Measurements from ENCODE around the gene HDHD5. TPM values are rescaled to one million over a fixed set of nuclear protein-coding genes. Genes with fewer than 3 reads are reported as not detected.
"Not testable (repeated sequence)": the region's sequence is repeated elsewhere in the genome, so short reads cannot be mapped to it uniquely, and the experiment has no call there.

Gene HDHD5
- total RNA-seq, 1 experiment from 2014 or later, result 51.8 TPM

GRCh38 chr22:17155941-17156340 is 3.1 kb downstream of the HDHD5 start:
- ChIA-PET POLR2A (no interaction called here), CTCF (interaction anchor here (0.7 kb wide), 1 partner anchor 16 kb away, joined by 3 read pairs; no protein-coding TSS in a partner anchor)
- no peaks in the 10 kb centered on the region for H3K9me3 Mint-ChIP-seq (ENCODE audit: unreplicated experiment)
- intact Hi-C loops (cut with micrococcal nuclease), result no loop called here
- H3K27me3 Mint-ChIP-seq (ENCODE audit: insufficient read depth, unreplicated experiment), result no peaks in the 10 kb centered on the region
- BruUV-seq (replicated peaks), result no TSS peak
- H3K4me1 Mint-ChIP-seq (ENCODE audit: insufficient read depth, unreplicated experiment), result peaks cover 25% of the 10 kb centered on the region
- no peak for DNase-seq (ENCODE audit: unreplicated experiment)
- TF ChIP-seq, protein P1, sequence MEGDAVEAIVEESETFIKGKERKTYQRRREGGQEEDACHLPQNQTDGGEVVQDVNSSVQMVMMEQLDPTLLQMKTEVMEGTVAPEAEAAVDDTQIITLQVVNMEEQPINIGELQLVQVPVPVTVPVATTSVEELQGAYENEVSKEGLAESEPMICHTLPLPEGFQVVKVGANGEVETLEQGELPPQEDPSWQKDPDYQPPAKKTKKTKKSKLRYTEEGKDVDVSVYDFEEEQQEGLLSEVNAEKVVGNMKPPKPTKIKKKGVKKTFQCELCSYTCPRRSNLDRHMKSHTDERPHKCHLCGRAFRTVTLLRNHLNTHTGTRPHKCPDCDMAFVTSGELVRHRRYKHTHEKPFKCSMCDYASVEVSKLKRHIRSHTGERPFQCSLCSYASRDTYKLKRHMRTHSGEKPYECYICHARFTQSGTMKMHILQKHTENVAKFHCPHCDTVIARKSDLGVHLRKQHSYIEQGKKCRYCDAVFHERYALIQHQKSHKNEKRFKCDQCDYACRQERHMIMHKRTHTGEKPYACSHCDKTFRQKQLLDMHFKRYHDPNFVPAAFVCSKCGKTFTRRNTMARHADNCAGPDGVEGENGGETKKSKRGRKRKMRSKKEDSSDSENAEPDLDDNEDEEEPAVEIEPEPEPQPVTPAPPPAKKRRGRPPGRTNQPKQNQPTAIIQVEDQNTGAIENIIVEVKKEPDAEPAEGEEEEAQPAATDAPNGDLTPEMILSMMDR (IDR thresholded peaks at IDR 0.05; ENCODE audit: unreplicated experiment), result no peak
- H3K27ac Mint-ChIP-seq (ENCODE audit: low read depth, unreplicated experiment), result no peak overlapping the region
- peak overlapping the region; percentile 29 for H3K4me3 Mint-ChIP-seq (ENCODE audit: unreplicated experiment)
- peaks cover 13% of the 10 kb centered on the region for H3K36me3 Mint-ChIP-seq (ENCODE audit: insufficient read depth, unreplicated experiment)

GRCh38 chr22:17152971-17153370 is 6.1 kb downstream of the HDHD5 start:
- no peak for DNase-seq (ENCODE audit: unreplicated experiment)
- Mint-ChIP-seq H3K27me3 (ENCODE audit: insufficient read depth, unreplicated experiment) (no peaks in the 10 kb centered on the region), H3K9me3 (ENCODE audit: unreplicated experiment) (no peaks in the 10 kb centered on the region), H3K4me1 (ENCODE audit: insufficient read depth, unreplicated experiment) (peaks cover 26% of the 10 kb centered on the region), H3K36me3 (ENCODE audit: insufficient read depth, unreplicated experiment) (peaks cover 22% of the 10 kb centered on the region), H3K27ac (ENCODE audit: low read depth, unreplicated experiment) (no peak overlapping the region), H3K4me3 (ENCODE audit: unreplicated experiment) (no peak overlapping the region)
- TF ChIP-seq, protein P1 (IDR thresholded peaks at IDR 0.05; ENCODE audit: unreplicated experiment), result no peak
- BruUV-seq (replicated peaks), result no TSS peak
- CTCF ChIA-PET, result interaction anchor here (1.1 kb wide), 1 partner anchor 19 kb away, joined by 4 read pairs; no protein-coding TSS in a partner anchor
- POLR2A ChIA-PET, result no interaction called here
- intact Hi-C loops (cut with micrococcal nuclease), result no loop called here

- Mint-ChIP-seq H3K4me1 (ENCODE audit: insufficient read depth, unreplicated experiment) (peaks cover 26% of the 10 kb centered on the region), H3K36me3 (ENCODE audit: insufficient read depth, unreplicated experiment) (peaks cover 27% of the 10 kb centered on the region), H3K9me3 (ENCODE audit: unreplicated experiment) (no peaks in the 10 kb centered on the region), H3K4me3 (ENCODE audit: unreplicated experiment) (no peak overlapping the region), H3K27me3 (ENCODE audit: insufficient read depth, unreplicated experiment) (no peaks in the 10 kb centered on the region), H3K27ac (ENCODE audit: low read depth, unreplicated experiment) (no peak overlapping the region)
- TF ChIP-seq, protein P1 (IDR thresholded peaks at IDR 0.05; ENCODE audit: unreplicated experiment), result no peak
- DNase-seq (ENCODE audit: unreplicated experiment), result peak; percentile 25
- intact Hi-C loops (cut with micrococcal nuclease), result no loop called here
- ChIA-PET POLR2A (no interaction called here), CTCF (interaction anchor here (1.1 kb wide), 1 partner anchor 19 kb away, joined by 4 read pairs; no protein-coding TSS in a partner anchor)
- no TSS peak for BruUV-seq (replicated peaks)
These were observed 6.7 kb downstream of the HDHD5 start for GRCh38 chr22:17152340-17152739.

DNA sequence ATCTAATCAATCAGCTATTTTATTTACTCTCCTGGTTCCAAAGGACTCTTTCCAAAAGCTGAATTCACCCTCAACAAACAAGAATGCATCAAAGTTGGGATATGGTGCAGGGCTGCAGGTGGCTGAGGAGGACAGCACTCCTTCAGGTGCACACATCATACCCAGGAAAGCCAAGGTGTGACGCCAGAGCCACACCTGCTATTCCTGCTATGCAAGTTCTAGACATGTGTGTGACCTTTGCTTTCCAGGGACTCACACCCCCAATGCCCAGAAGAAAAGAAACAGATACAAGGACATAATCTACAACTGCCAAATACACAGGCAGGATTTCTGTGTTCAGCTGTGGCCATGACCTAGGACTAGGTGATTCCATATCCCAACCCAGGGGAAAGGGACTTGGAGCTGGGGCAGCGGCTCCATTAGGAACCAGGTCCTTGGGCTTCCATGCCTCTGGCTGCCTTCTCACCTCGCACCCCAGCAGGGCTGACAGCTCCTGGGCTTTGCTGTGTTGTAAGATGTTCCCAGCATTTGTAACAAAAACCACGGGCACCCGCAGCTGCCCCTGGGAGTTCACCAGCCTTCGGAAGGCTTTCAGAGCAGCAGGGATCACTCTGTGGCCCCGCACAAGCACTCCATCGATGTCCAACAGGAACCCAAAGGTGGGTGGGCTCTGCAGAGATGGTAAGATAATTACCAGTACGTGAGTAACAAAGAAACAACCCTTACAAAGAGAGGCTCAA is 9.8 kb downstream of the HDHD5 start:
- no peak for DNase-seq (ENCODE audit: unreplicated experiment)
- H3K4me1 Mint-ChIP-seq (ENCODE audit: insufficient read depth, unreplicated experiment), result peaks cover 13% of the 10 kb centered on the region
- ChIA-PET CTCF (interaction anchor here (1.8 to 3.1 kb wide), 2 partner anchors 9 to 23 kb away, joined by 6 to 16 read pairs; no protein-coding TSS in a partner anchor), POLR2A (no interaction called here)
- no TSS peak for BruUV-seq (replicated peaks)
- peaks cover 40% of the 10 kb centered on the region for H3K36me3 Mint-ChIP-seq (ENCODE audit: insufficient read depth, unreplicated experiment)
- no peak overlapping the region for H3K27ac Mint-ChIP-seq (ENCODE audit: low read depth, unreplicated experiment)
- TF ChIP-seq, protein P1 (IDR thresholded peaks at IDR 0.05; ENCODE audit: unreplicated experiment), result no peak
- H3K9me3 Mint-ChIP-seq (ENCODE audit: unreplicated experiment), result no peaks in the 10 kb centered on the region
- intact Hi-C loops (cut with micrococcal nuclease), result no loop called here
- no peak overlapping the region for H3K4me3 Mint-ChIP-seq (ENCODE audit: unreplicated experiment)
- no peaks in the 10 kb centered on the region for H3K27me3 Mint-ChIP-seq (ENCODE audit: insufficient read depth, unreplicated experiment)

DNA sequence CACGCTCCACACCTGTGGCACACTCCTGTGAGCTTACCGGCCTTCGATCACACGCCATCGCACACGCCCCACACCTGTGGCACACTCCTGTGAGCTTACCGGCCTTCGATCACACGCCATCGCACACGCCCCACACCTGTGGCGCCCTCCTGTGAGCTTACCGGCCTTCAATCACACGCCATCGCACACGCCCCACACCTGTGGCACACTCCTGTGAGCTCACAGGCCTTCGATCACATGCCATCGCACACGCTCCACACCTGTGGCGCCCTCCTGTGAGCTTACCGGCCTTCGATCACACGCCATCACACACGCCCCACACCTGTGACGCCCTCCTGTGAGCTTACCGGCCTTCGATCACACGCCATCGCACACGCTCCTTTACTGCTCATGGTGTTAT is 11.6 kb downstream of the HDHD5 start:
- POLR2A ChIA-PET; H3K9me3 Mint-ChIP-seq (ENCODE audit: unreplicated experiment); H3K4me3 Mint-ChIP-seq (ENCODE audit: unreplicated experiment); H3K27ac Mint-ChIP-seq (ENCODE audit: low read depth, unreplicated experiment); H3K27me3 Mint-ChIP-seq (ENCODE audit: insufficient read depth, unreplicated experiment); BruUV-seq (replicated peaks); DNase-seq (ENCODE audit: unreplicated experiment); intact Hi-C loops (cut with micrococcal nuclease): not testable (repeated sequence)
- peaks cover 10% of the 10 kb centered on the region for H3K4me1 Mint-ChIP-seq (ENCODE audit: insufficient read depth, unreplicated experiment)
- H3K36me3 Mint-ChIP-seq (ENCODE audit: insufficient read depth, unreplicated experiment), result peaks cover 51% of the 10 kb centered on the region
- CTCF ChIA-PET, result interaction anchor here (1.8 kb wide), 1 partner anchor 10 kb away, joined by 6 read pairs; no protein-coding TSS in a partner anchor
